OCI-LY1 (cell line): ENCODE results near the gene F2R.
"Not testable (repeated sequence)": the region's sequence is repeated elsewhere in the genome, so short reads cannot be mapped to it uniquely, and the experiment has no call there.

ENCODE experiments used
- H2AFZ ChIP-seq: fragments of 200-600 bp; sonication (generic), shearing (Covaris generic); 2 replicates; pipeline ENCODE4 v1.6.0; 2014; ENCODE audit warnings: antibody characterized with exemption, mild to moderate bottlenecking, low read length
- H3F3A ChIP-seq: fragments of 200-600 bp; sonication (generic), shearing (Covaris generic); 2 replicates; pipeline ENCODE4 v1.6.0; 2014; ENCODE audit warnings: mild to moderate bottlenecking, antibody characterized with exemption, low read length, moderate library complexity; ENCODE audit not compliant: insufficient read depth
- H3K27ac ChIP-seq: fragments of 200-600 bp; sonication (generic); 2 replicates; pipeline ENCODE4 v1.5.1; 2014; ENCODE audit warnings: low read length, mixed run types, mild to moderate bottlenecking, low read depth; ENCODE audit not compliant: poor library complexity, severe bottlenecking
- H3K27me3 ChIP-seq: fragments of 200-600 bp; sonication (generic); 2 replicates; pipeline ENCODE4 v1.6.0; 2014; ENCODE audit warnings: antibody characterized with exemption, mild to moderate bottlenecking, low read length, moderate library complexity; ENCODE audit not compliant: insufficient read depth
- H3K36me3 ChIP-seq: fragments of 200-600 bp; sonication (generic); 2 replicates; pipeline ENCODE4 v1.6.1; 2014; ENCODE audit warnings: mild to moderate bottlenecking, antibody characterized with exemption, low read length, moderate library complexity, mixed read lengths; ENCODE audit not compliant: insufficient read depth
- H3K4me1 ChIP-seq: fragments of 200-600 bp; sonication (generic); 2 replicates; pipeline ENCODE4 v1.5.1; 2014; ENCODE audit warnings: mild to moderate bottlenecking, low read length, moderate library complexity; ENCODE audit not compliant: insufficient read depth, severe bottlenecking
- H3K4me2 ChIP-seq: fragments of 200-600 bp; sonication (generic), shearing (Covaris generic); 2 replicates; pipeline ENCODE4 v1.6.1; 2014; ENCODE audit warnings: low read length
- H3K4me3 ChIP-seq: fragments of 200-600 bp; sonication (generic); 2 replicates; pipeline ENCODE4 v1.5.1; 2014; ENCODE audit warnings: low read length, low read depth, mild to moderate bottlenecking, mixed read lengths; ENCODE audit not compliant: poor library complexity, severe bottlenecking
- H3K79me2 ChIP-seq: fragments of 200-600 bp; shearing (Covaris generic); 2 replicates; pipeline ENCODE4 v1.6.1; 2016; ENCODE audit warnings: mixed run types, low read length, mixed read lengths; ENCODE audit not compliant: insufficient read depth
- H3K9ac ChIP-seq: fragments of 200-600 bp; sonication (generic), shearing (Covaris generic); 2 replicates; pipeline ENCODE4 v1.6.1; 2014; ENCODE audit warnings: mild to moderate bottlenecking, low read length, mixed read lengths
- H3K9me2 ChIP-seq: fragments of 200-600 bp; sonication (generic), shearing (Covaris generic); 2 replicates; pipeline ENCODE4 v1.6.1; 2014; ENCODE audit warnings: low read depth, mild to moderate bottlenecking, low read length, mixed read lengths
- H3K9me3 ChIP-seq: fragments of 200-600 bp; shearing (Covaris generic); 2 replicates; pipeline ENCODE4 v1.6.1; 2014; ENCODE audit warnings: low read length, mixed read lengths
- H4K20me1 ChIP-seq: fragments of 200-600 bp; sonication (generic), shearing (Covaris generic); 2 replicates; pipeline ENCODE4 v1.6.0; 2016; ENCODE audit warnings: mild to moderate bottlenecking, low read length; ENCODE audit not compliant: insufficient read depth
- CTCF ChIP-seq: fragments of 200-600 bp; sonication (generic), shearing (Covaris generic); IDR thresholded peaks from 2 replicates; pipeline ENCODE4 v1.5.1; 2017; ENCODE audit warnings: mild to moderate bottlenecking, antibody characterized with exemption, low read length, moderate library complexity, mixed read lengths
- EZH2 ChIP-seq: fragments of 200-600 bp; sonication (generic), shearing (Covaris generic); IDR thresholded peaks from 2 replicates; pipeline ENCODE4 v1.8.0; 2017; ENCODE audit warnings: borderline replicate concordance, mixed run types, mild to moderate bottlenecking, antibody characterized with exemption, low read length, moderate library complexity, mixed read lengths

F2R gene

GRCh38 chr5:76764374-76764773 is 48.4 kb downstream of the F2R start:
- H3K9ac ChIP-seq = no peak overlapping the region
- no peak overlapping the region for H3K27ac ChIP-seq
- no peaks in the 10 kb centered on the region for H3K9me3 ChIP-seq
- no peaks in the 10 kb centered on the region for H4K20me1 ChIP-seq
- H2AFZ ChIP-seq = no peak overlapping the region
- no peak overlapping the region for H3K4me3 ChIP-seq
- H3F3A ChIP-seq = no peaks in the 10 kb centered on the region
- no peaks in the 10 kb centered on the region for H3K79me2 ChIP-seq
- no peaks in the 10 kb centered on the region for H3K4me1 ChIP-seq
- H3K36me3 ChIP-seq = no peaks in the 10 kb centered on the region; the same call in 1 of the 2 replicates
- H3K27me3 ChIP-seq = no peaks in the 10 kb centered on the region
- H3K9me2 ChIP-seq = no peaks in the 10 kb centered on the region
- H3K4me2 ChIP-seq = no peak overlapping the region
- TF ChIP-seq CTCF (no peak), EZH2 (no peak)

- H3K4me2 ChIP-seq = no peak overlapping the region
- no peaks in the 10 kb centered on the region for H3K4me1 ChIP-seq
- no peak overlapping the region for H3K27ac ChIP-seq
- H3K9me3 ChIP-seq = no peaks in the 10 kb centered on the region
- TF ChIP-seq EZH2 (no peak), CTCF (no peak)
- no peaks in the 10 kb centered on the region for H3K9me2 ChIP-seq
- H3K27me3 ChIP-seq = no peaks in the 10 kb centered on the region
- H3K79me2 ChIP-seq = no peaks in the 10 kb centered on the region
- no peaks in the 10 kb centered on the region for H3F3A ChIP-seq
- H3K9ac ChIP-seq = no peak overlapping the region
- H3K4me3 ChIP-seq = no peak overlapping the region
- no peaks in the 10 kb centered on the region; the same call in 1 of the 2 replicates for H3K36me3 ChIP-seq
- H2AFZ ChIP-seq = no peak overlapping the region
- no peaks in the 10 kb centered on the region for H4K20me1 ChIP-seq
These were observed 49.3 kb downstream of the F2R start for GRCh38 chr5:76765249-76765648.

GRCh38 chr5:76766746-76767145 is 50.8 kb downstream of the F2R start:
- Histone ChIP-seq H3F3A (no peaks in the 10 kb centered on the region), H3K4me1 (no peaks in the 10 kb centered on the region), H3K9ac (no peak overlapping the region), H3K27ac (no peak overlapping the region), H3K27me3 (no peaks in the 10 kb centered on the region), H3K9me3 (no peaks in the 10 kb centered on the region), H4K20me1 (no peaks in the 10 kb centered on the region), H3K4me2 (no peak overlapping the region), H3K9me2 (no peaks in the 10 kb centered on the region), H3K36me3 (no peaks in the 10 kb centered on the region; the same call in 1 of the 2 replicates), H3K4me3 (no peak overlapping the region), H2AFZ (no peak overlapping the region), H3K79me2 (no peaks in the 10 kb centered on the region)
- TF ChIP-seq CTCF (no peak), EZH2 (no peak)

GRCh38 chr5:76771041-76771440 is 55.1 kb downstream of the F2R start:
- H2AFZ ChIP-seq, H4K20me1 ChIP-seq, H3K4me1 ChIP-seq, H3K9me3 ChIP-seq, H3K9me2 ChIP-seq, H3K79me2 ChIP-seq, H3K9ac ChIP-seq, H3K4me2 ChIP-seq, H3K27me3 ChIP-seq, H3F3A ChIP-seq, H3K4me3 ChIP-seq, H3K27ac ChIP-seq, H3K36me3 ChIP-seq: not testable (repeated sequence)
